HG03196 (cell line): ENCODE data around the gene ZDHHC1.
"Not testable (repeated sequence)": the region's sequence is repeated elsewhere in the genome, so short reads cannot be mapped to it uniquely, and the experiment has no call there.

Experiments
- ATAC-seq: cut with Tn5 transposase; IDR thresholded peaks from one replicate; pipeline ENCODE4 v1.9.1; 2021; ENCODE audit not compliant: unreplicated experiment

ZDHHC1 gene

GRCh38 chr16:67394155-67395104, 21.8 kb downstream of the ZDHHC1 start:
- no peak for ATAC-seq

- no peak for ATAC-seq
Observed at GRCh38 chr16:67393788-67394154, 22.5 kb downstream of the ZDHHC1 start.

- no peak for ATAC-seq
Observed at GRCh38 chr16:67393111-67393787, 23.0 kb downstream of the ZDHHC1 start, which contains the start of gene TPPP3. Gene TPPP3, minus strand, starts transcription at chr16:67393498. Its CDS starts 2,387 bp downstream, at chr16:67391111.

GRCh38 chr16:67392301-67393059, 23.8 kb downstream of the ZDHHC1 start:
- ATAC-seq = no peak

- no peak for ATAC-seq
Observed at GRCh38 chr16:67391424-67392300, 24.6 kb downstream of the ZDHHC1 start.

- ATAC-seq = no peak
Observed at GRCh38 chr16:67390816-67391423, 25.4 kb downstream of the ZDHHC1 start.

GRCh38 chr16:67389911-67390815, 26.1 kb downstream of the ZDHHC1 start:
- no peak for ATAC-seq

GRCh38 chr16:67388591-67388990, 27.7 kb downstream of the ZDHHC1 start:
- ATAC-seq = no peak

GRCh38 chr16:67388191-67388590, 28.1 kb downstream of the ZDHHC1 start:
- ATAC-seq = no peak

- ATAC-seq = no peak
Observed at GRCh38 chr16:67387479-67388079, 28.7 kb downstream of the ZDHHC1 start.

GRCh38 chr16:67386861-67387455, 29.3 kb downstream of the ZDHHC1 start:
- no peak for ATAC-seq

GRCh38 chr16:67384778-67385510, 31.3 kb downstream of the ZDHHC1 start:
- no peak for ATAC-seq

GRCh38 chr16:67383284-67383683, 33.0 kb downstream of the ZDHHC1 start:
- ATAC-seq = no peak

GRCh38 chr16:67378642-67379041, 37.6 kb downstream of the ZDHHC1 start:
- no peak for ATAC-seq

- ATAC-seq = not testable (repeated sequence)
Observed at GRCh38 chr16:67376012-67376411, 40.3 kb downstream of the ZDHHC1 start.

- ATAC-seq = no peak
Observed at GRCh38 chr16:67372664-67373063, 43.6 kb downstream of the ZDHHC1 start.

GRCh38 chr16:67370661-67371060, 45.6 kb downstream of the ZDHHC1 start:
- no peak for ATAC-seq
